Lower leg skin (tissue), 3 donors: ENCODE data around the gene UST.

Experiments used
- POLR2A ChIP-seq, 2 donors: fragments of 450-650 bp; IDR thresholded peaks; one replicate each; pipeline ENCODE4 v1.6.1; 2016 to 2017; ENCODE audit warnings: antibody characterized with exemption in 2 of 2, mild to moderate bottlenecking in 1 of 2, moderate library complexity in 1 of 2
- TF ChIP-seq, protein P1 (sequence below), 3 donors: fragments of 450-650 bp; IDR thresholded peaks; one replicate each; pipeline ENCODE4 v1.5.1; 2016; ENCODE audit warnings: antibody characterized with exemption in 3 of 3, mild to moderate bottlenecking in 3 of 3, moderate library complexity in 2 of 3

- TF ChIP-seq, protein P1, sequence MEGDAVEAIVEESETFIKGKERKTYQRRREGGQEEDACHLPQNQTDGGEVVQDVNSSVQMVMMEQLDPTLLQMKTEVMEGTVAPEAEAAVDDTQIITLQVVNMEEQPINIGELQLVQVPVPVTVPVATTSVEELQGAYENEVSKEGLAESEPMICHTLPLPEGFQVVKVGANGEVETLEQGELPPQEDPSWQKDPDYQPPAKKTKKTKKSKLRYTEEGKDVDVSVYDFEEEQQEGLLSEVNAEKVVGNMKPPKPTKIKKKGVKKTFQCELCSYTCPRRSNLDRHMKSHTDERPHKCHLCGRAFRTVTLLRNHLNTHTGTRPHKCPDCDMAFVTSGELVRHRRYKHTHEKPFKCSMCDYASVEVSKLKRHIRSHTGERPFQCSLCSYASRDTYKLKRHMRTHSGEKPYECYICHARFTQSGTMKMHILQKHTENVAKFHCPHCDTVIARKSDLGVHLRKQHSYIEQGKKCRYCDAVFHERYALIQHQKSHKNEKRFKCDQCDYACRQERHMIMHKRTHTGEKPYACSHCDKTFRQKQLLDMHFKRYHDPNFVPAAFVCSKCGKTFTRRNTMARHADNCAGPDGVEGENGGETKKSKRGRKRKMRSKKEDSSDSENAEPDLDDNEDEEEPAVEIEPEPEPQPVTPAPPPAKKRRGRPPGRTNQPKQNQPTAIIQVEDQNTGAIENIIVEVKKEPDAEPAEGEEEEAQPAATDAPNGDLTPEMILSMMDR (IDR thresholded peaks at IDR 0.05): no peak
- TF ChIP-seq POLR2A (IDR thresholded peaks at IDR 0.05): no peak
These were observed 284.5 kb downstream of the UST start for GRCh38 chr6:149031201-149031858.
